GM06990 (cell line): Measurements from ENCODE around the gene WDTC1.
"Not testable (repeated sequence)": the region's sequence is repeated elsewhere in the genome, so short reads cannot be mapped to it uniquely, and the experiment has no call there.

Experiments used
- DNase-seq: peaks from one replicate; pipeline ENCODE4 v3.0.0-alpha.2; 2011; ENCODE audit not compliant: insufficient read length; ENCODE audit errors: extremely low read depth
- H3K27me3 ChIP-seq: replicated peaks from 2 replicates; pipeline ENCODE4 v1.6.0; 2011; ENCODE audit warnings: low read length; ENCODE audit not compliant: control insufficient read depth, insufficient read depth
- H3K36me3 ChIP-seq: 2 replicates; pipeline ENCODE4 v1.5.1; 2011; ENCODE audit warnings: low read length; ENCODE audit not compliant: control insufficient read depth, insufficient read depth
- H3K4me3 ChIP-seq: replicated peaks from 2 replicates; pipeline ENCODE4 v1.5.1; 2011; ENCODE audit warnings: low read depth, mild to moderate bottlenecking, control low read depth, low read length
- CTCF ChIP-seq: IDR thresholded peaks from 2 replicates; pipeline ENCODE4 v1.5.1; 2011; ENCODE audit warnings: low read length, control low read depth, mild to moderate bottlenecking, inconsistent platforms; ENCODE audit not compliant: insufficient read depth, poor library complexity, severe bottlenecking

Gene WDTC1

DNA sequence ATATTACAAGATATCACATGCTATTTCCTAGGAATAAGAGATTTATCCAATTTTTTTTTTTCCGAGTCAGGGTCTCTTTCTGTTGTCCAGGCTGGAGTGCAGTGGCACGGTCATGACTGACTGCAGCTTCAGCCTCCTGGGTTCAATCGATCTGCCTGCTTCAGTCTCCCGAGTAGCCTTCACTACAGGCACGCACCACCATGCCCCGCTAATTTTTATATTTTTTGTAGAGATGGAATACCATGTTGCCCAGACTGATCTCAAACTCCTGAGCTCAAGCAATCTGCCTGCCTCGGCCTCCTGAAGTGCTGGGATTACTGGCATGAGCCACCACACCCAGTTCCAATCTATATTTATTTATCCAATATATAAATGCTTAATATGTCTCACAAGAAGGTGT is 18.0 kb upstream of the WDTC1 start:
- TF ChIP-seq CTCF = no peak
- Histone ChIP-seq H3K36me3 (no peaks in the 10 kb centered on the region), H3K27me3 (no peaks in the 10 kb centered on the region), H3K4me3 (no peak overlapping the region)
- no peak for DNase-seq

DNA sequence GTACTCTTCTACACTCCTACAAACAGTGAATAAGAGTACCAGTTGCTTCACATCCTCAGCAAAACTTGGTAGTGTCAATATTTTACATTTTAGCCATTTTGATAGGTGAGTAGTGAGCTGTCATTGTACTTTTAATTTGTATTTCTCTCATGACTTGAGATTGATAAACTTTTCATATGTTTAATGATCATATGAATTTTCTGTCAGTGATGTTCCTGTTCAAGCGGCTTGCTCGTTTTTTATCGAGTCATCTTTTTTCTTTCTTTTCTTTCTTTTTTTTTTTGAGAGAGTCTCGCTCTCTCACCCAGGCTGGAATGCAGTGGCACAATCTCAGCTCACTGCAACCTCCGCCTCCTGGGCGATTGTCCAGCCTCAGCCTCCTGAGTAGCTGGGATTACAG is 17.0 kb upstream of the WDTC1 start:
- Histone ChIP-seq H3K36me3 (no peaks in the 10 kb centered on the region), H3K4me3 (no peak overlapping the region), H3K27me3 (no peaks in the 10 kb centered on the region)
- no peak for TF ChIP-seq CTCF
- DNase-seq = no peak

GRCh38 chr1:27218736-27219135 is 15.7 kb upstream of the WDTC1 start:
- Histone ChIP-seq H3K36me3 (no peaks in the 10 kb centered on the region), H3K4me3 (no peak overlapping the region), H3K27me3 (no peaks in the 10 kb centered on the region)
- no peak for TF ChIP-seq CTCF
- no peak for DNase-seq

DNA sequence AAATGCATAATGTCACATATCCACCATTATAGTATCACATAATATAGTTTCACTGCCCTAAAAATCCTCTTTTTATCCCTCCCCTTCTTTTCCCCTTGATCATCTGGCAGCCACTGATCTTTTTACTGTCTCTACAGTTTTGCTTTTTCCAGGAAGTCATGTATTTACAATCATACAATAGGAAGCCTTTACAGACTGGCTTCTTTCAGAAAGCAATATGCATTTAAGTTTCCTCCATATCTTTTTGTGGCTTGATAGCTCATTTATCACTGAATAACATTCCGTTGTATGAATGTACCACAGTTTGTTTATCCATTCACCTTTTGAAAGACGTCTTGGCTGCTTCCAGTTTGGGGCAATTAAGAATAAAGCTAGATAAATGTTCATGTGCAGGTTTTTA is 14.3 kb upstream of the WDTC1 start:
- no peak overlapping the region for H3K4me3 ChIP-seq
- H3K36me3 ChIP-seq = no peaks in the 10 kb centered on the region
- no peak for DNase-seq
- no peak for TF ChIP-seq CTCF
- no peaks in the 10 kb centered on the region for H3K27me3 ChIP-seq

- H3K4me3 ChIP-seq, DNase-seq, H3K36me3 ChIP-seq, H3K27me3 ChIP-seq: not testable (repeated sequence)
Measured at GRCh38 chr1:27220702-27221497, 13.5 kb upstream of the WDTC1 start.

DNA sequence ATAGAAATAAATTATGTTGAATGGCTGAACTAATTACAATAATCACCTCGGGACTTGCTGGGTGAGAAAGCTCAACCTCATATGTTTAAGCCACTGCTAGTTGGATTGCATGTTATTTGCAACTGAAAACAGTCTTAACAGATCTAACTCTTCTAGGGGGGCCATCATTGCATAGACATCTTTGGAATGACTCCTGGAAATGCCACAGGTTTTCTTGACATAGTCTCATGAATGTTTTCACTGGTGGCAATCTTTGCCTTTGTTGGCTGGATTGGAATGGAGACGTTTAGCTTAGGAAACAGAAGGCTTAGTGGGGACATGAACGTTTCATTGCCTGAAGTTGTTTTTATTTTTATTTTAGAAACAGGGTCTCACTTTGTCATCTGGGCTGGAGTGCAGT is 8.8 kb upstream of the WDTC1 start:
- H3K36me3 ChIP-seq = no peaks in the 10 kb centered on the region
- DNase-seq = no peak
- H3K27me3 ChIP-seq = no peaks in the 10 kb centered on the region
- no peak for TF ChIP-seq CTCF
- H3K4me3 ChIP-seq = no peak overlapping the region
